Measurements from ENCODE around the gene ACAA1. TPM values are rescaled to one million over a fixed set of nuclear protein-coding genes. Genes with fewer than 3 reads are reported as not detected.
"Not testable (repeated sequence)": the region's sequence is repeated elsewhere in the genome, so short reads cannot be mapped to it uniquely, and the experiment has no call there.

ACAA1 gene
- total RNA-seq, 4 donors from 2014 or later, result 48.1 to 69.5 (median 62.5) TPM

- no peak for ATAC-seq (ENCODE audit: low FRiP score)
- TF ChIP-seq CTCF (IDR thresholded peaks at IDR 0.05), result no peak
Observed at GRCh38 chr3:38090453-38090852, 46.5 kb downstream of the ACAA1 start.

GRCh38 chr3:38089163-38089562 lies 47.8 kb downstream of the ACAA1 start:
- DNase-seq (ENCODE audit: low spot score), result no peak
- ATAC-seq (ENCODE audit: low FRiP score), result no peak
- no peak for TF ChIP-seq CTCF (IDR thresholded peaks at IDR 0.05)

More at GRCh38 chr3:38090453-38090852, 46.5 kb downstream of the ACAA1 start:
- DNase-seq (ENCODE audit: low spot score), result no peak

GRCh38 chr3:38088126-38089078 lies 48.5 kb downstream of the ACAA1 start:
- no peak for TF ChIP-seq CTCF (IDR thresholded peaks at IDR 0.05)
- DNase-seq (ENCODE audit: low spot score) (no peak), ATAC-seq (ENCODE audit: low FRiP score) (no peak)

- not testable (repeated sequence) for ATAC-seq (ENCODE audit: low FRiP score); DNase-seq (ENCODE audit: low spot score)
Observed at GRCh38 chr3:38087278-38087677, 49.6 kb downstream of the ACAA1 start.

GRCh38 chr3:38086496-38086895 lies 50.4 kb downstream of the ACAA1 start:
- ATAC-seq (ENCODE audit: low FRiP score) (no peak), DNase-seq (ENCODE audit: low spot score) (no peak)
- TF ChIP-seq CTCF (IDR thresholded peaks at IDR 0.05), result no peak

- DNase-seq (ENCODE audit: low spot score) (no peak), ATAC-seq (ENCODE audit: low FRiP score) (peak; percentile 17)
Observed at GRCh38 chr3:38085943-38086324, 51.0 kb downstream of the ACAA1 start.

More at GRCh38 chr3:38085943-38086324, 51.0 kb downstream of the ACAA1 start:
- no peak for TF ChIP-seq CTCF (IDR thresholded peaks at IDR 0.05)

All from omental fat pad (tissue), 4 donors.